H9 (cell line): ENCODE measurements around the gene FANCC. TPM values are rescaled to one million over a fixed set of nuclear protein-coding genes. Genes with fewer than 3 reads are reported as not detected.

ENCODE experiments used
- DNase-seq: peaks from one replicate; pipeline ENCODE4 v3.0.0-alpha.2; 2017
- H2AFZ ChIP-seq: one replicate; pipeline ENCODE4 v1.6.1; 2013; ENCODE audit warnings: mild to moderate bottlenecking, low read length, control low read depth, moderate library complexity
- H2AK5ac ChIP-seq: 2 replicates; pipeline ENCODE4 v1.6.1; 2013; ENCODE audit warnings: low read length, control low read depth, mixed read lengths; ENCODE audit not compliant: insufficient read length
- H2BK120ac ChIP-seq: one replicate; pipeline ENCODE4 v1.6.1; 2013; ENCODE audit warnings: low read depth, mild to moderate bottlenecking, low read length, control low read depth, inconsistent platforms; ENCODE audit not compliant: poor library complexity, severe bottlenecking
- H2BK12ac ChIP-seq: 2 replicates; pipeline ENCODE4 v1.6.1; 2013; ENCODE audit warnings: low read length, control low read depth, mixed read lengths, low read depth; ENCODE audit not compliant: insufficient read length
- H2BK15ac ChIP-seq: 2 replicates; pipeline ENCODE4 v1.6.1; 2013; ENCODE audit warnings: low read depth, low read length, control low read depth
- H2BK20ac ChIP-seq: one replicate; pipeline ENCODE4 v1.6.1; 2013; ENCODE audit warnings: low read depth, mild to moderate bottlenecking, low read length, control low read depth, inconsistent platforms; ENCODE audit not compliant: poor library complexity, severe bottlenecking
- H2BK5ac ChIP-seq: 2 replicates; pipeline ENCODE4 v1.6.1; 2013; ENCODE audit warnings: low read length, control low read depth, mixed read lengths; ENCODE audit not compliant: insufficient read length
- H3K14ac ChIP-seq: 2 replicates; pipeline ENCODE4 v1.6.1; 2013; ENCODE audit warnings: low read length, control low read depth; ENCODE audit not compliant: insufficient read depth
- H3K18ac ChIP-seq: 2 replicates; pipeline ENCODE4 v1.6.1; 2013; ENCODE audit warnings: low read depth, mild to moderate bottlenecking, mixed read lengths, low read length, control low read depth; ENCODE audit not compliant: insufficient read length
- H3K23ac ChIP-seq: 2 replicates; pipeline ENCODE4 v1.6.1; 2013; ENCODE audit warnings: low read length, control low read depth, mixed read lengths, low read depth; ENCODE audit not compliant: insufficient read length
- H3K23me2 ChIP-seq: 2 replicates; pipeline ENCODE4 v1.6.1; 2013; ENCODE audit warnings: low read depth, mild to moderate bottlenecking, mixed read lengths, low read length, control low read depth; ENCODE audit not compliant: insufficient read length, poor library complexity, severe bottlenecking
- H3K27ac ChIP-seq: 2 replicates; pipeline ENCODE4 v1.5.1; 2013; ENCODE audit warnings: low read length, control low read depth, mixed read lengths, low read depth; ENCODE audit not compliant: insufficient read length
- H3K27me3 ChIP-seq: 2 replicates; pipeline ENCODE4 v1.6.1; 2013; ENCODE audit warnings: low read length, control low read depth, inconsistent platforms; ENCODE audit not compliant: insufficient read depth
- H3K4ac ChIP-seq: 2 replicates; pipeline ENCODE4 v1.6.1; 2013; ENCODE audit warnings: low read depth, mild to moderate bottlenecking, control low read depth, inconsistent platforms, low read length, moderate library complexity
- H3K4me1 ChIP-seq: 2 replicates; pipeline ENCODE4 v1.6.1; 2013; ENCODE audit warnings: low read length, control low read depth, inconsistent platforms; ENCODE audit not compliant: insufficient read depth
- H3K4me2 ChIP-seq: 2 replicates; pipeline ENCODE4 v1.6.1; 2013; ENCODE audit warnings: low read length, control low read depth, mixed read lengths; ENCODE audit not compliant: insufficient read length, insufficient read depth
- H3K56ac ChIP-seq: 2 replicates; pipeline ENCODE4 v1.6.1; 2013; ENCODE audit warnings: low read depth, mild to moderate bottlenecking, mixed read lengths, low read length, control low read depth; ENCODE audit not compliant: insufficient read length
- H3K79me1 ChIP-seq: 2 replicates; pipeline ENCODE4 v1.6.1; 2013; ENCODE audit warnings: low read depth, mild to moderate bottlenecking, moderate library complexity, low read length, control low read depth, inconsistent platforms; ENCODE audit not compliant: insufficient read depth, poor library complexity, severe bottlenecking
- H3K79me2 ChIP-seq: 2 replicates; pipeline ENCODE4 v1.6.1; 2013; ENCODE audit warnings: low read length, control low read depth, inconsistent platforms; ENCODE audit not compliant: insufficient read depth
- H3K9ac ChIP-seq: 2 replicates; pipeline ENCODE4 v1.6.1; 2013; ENCODE audit warnings: low read length, control low read depth, mixed read lengths; ENCODE audit not compliant: insufficient read length; ENCODE audit errors: extremely low read depth
- H3K9me3 ChIP-seq: one replicate; pipeline ENCODE4 v1.6.1; 2013; ENCODE audit warnings: low read depth, low read length, inconsistent platforms; ENCODE audit not compliant: control insufficient read depth
- H3T11ph ChIP-seq: one replicate; pipeline ENCODE4 v1.6.1; 2013; ENCODE audit warnings: mild to moderate bottlenecking, low read length, control low read depth, inconsistent platforms
- H4K20me1 ChIP-seq: one replicate; pipeline ENCODE4 v1.6.1; 2013; ENCODE audit not compliant: control insufficient read depth, insufficient read length, insufficient read depth
- H4K5ac ChIP-seq: 2 replicates; pipeline ENCODE4 v1.6.1; 2013; ENCODE audit warnings: low read depth, mild to moderate bottlenecking, mixed read lengths, low read length, control low read depth; ENCODE audit not compliant: insufficient read length
- H4K8ac ChIP-seq: replicated peaks from 2 replicates; pipeline ENCODE4 v1.6.1; 2013; ENCODE audit warnings: low read length, control low read depth, mixed read lengths, low read depth; ENCODE audit not compliant: insufficient read length
- H4K91ac ChIP-seq: 2 replicates; pipeline ENCODE4 v1.6.1; 2013; ENCODE audit warnings: low read depth, mild to moderate bottlenecking, moderate library complexity, mixed read lengths, low read length, control low read depth; ENCODE audit not compliant: insufficient read length
- H3K27ac Mint-ChIP-seq, 3 experiments: 2 replicates in 2 of 3; 3 replicates in 1 of 3; pipeline ENCODE4 v1.8.0; 2020 to 2021; ENCODE audit warnings: mixed read lengths in 3 of 3, mild to moderate bottlenecking in 1 of 3, moderate library complexity in 1 of 3
- H3K27me3 Mint-ChIP-seq: 2 replicates; pipeline ENCODE4 v1.8.0; 2021; ENCODE audit warnings: low read depth, mild to moderate bottlenecking, moderate library complexity, mixed read lengths
- H3K36me3 Mint-ChIP-seq, 3 experiments: 2 replicates in 2 of 3; 3 replicates in 1 of 3; pipeline ENCODE4 v1.8.0; 2020 to 2021; ENCODE audit warnings: low read depth in 3 of 3, mixed read lengths in 3 of 3; ENCODE audit not compliant: insufficient read depth in 1 of 3
- H3K4me1 Mint-ChIP-seq, 2 experiments: 2 replicates each; pipeline ENCODE4 v1.8.0; 2020; ENCODE audit warnings: mixed read lengths in 2 of 2
- H3K4me3 Mint-ChIP-seq, 2 experiments: 2 replicates in 1 of 2; 3 replicates in 1 of 2; pipeline ENCODE4 v1.8.0; 2020 to 2021; ENCODE audit warnings: mild to moderate bottlenecking in 2 of 2, mixed read lengths in 2 of 2, moderate library complexity in 1 of 2
- H3K9me3 Mint-ChIP-seq, 2 experiments: 2 replicates in 1 of 2; 3 replicates in 1 of 2; pipeline ENCODE4 v1.8.0; 2020; ENCODE audit warnings: mild to moderate bottlenecking in 2 of 2, mixed read lengths in 2 of 2, moderate library complexity in 1 of 2
- CTCF ChIP-seq: fragments of 200-600 bp; sonication (generic); conservative IDR thresholded peaks from 3 replicates; pipeline ENCODE4 v1.8.0; 2021; ENCODE audit warnings: antibody characterized with exemption, mild to moderate bottlenecking
- WGBS: extraction: QIAGEN DNeasy Blood & Tissue Kit; methylation state at CpG from one replicate; pipeline ENCODE4 v1.1.7; 2013; ENCODE audit warnings: missing lambda C conversion rate, low lambda C conversion rate, mixed read lengths; ENCODE audit not compliant: insufficient read length; ENCODE audit errors: extremely low coverage; 5-methylcytosine and 5-hydroxymethylcytosine counted together
- total RNA-seq: library from RNA; stranded (reverse); gene quantifications from 2 replicates; pipeline ENCODE4 v1.2.1, GENCODE V29; 2021

FANCC gene
- total RNA-seq, 1 experiment from 2014 or later = 14.6 TPM

GRCh38 chr9:95082401-95083084 is 235.0 kb downstream of the FANCC start:
- H4K91ac ChIP-seq = no peak overlapping the region
- no peak overlapping the region for H2BK5ac ChIP-seq
- no peaks in the 10 kb centered on the region for H3K27me3 ChIP-seq
- no peak overlapping the region for H2BK15ac ChIP-seq
- H4K5ac ChIP-seq = no peak overlapping the region
- H3K27ac ChIP-seq = no peak overlapping the region
- H3K4ac ChIP-seq = no peak overlapping the region
- no peak overlapping the region for H3K4me3 Mint-ChIP-seq
- H3K4me2 ChIP-seq = no peak overlapping the region
- H3K9me3 Mint-ChIP-seq = no peaks in the 10 kb centered on the region
- DNase-seq = no peak
- peaks cover 2% of the 10 kb centered on the region; the same call in 1 of the 2 replicates for H3K79me2 ChIP-seq
- no peak overlapping the region for H3T11ph ChIP-seq
- no peak overlapping the region for H4K8ac ChIP-seq
- H3K4me1 ChIP-seq = no peaks in the 10 kb centered on the region
- H3K56ac ChIP-seq = no peak overlapping the region
- H3K14ac ChIP-seq = no peak overlapping the region
- peaks cover 37 to 38% of the 10 kb centered on the region in 2 experiments for H3K4me1 Mint-ChIP-seq
- no peak overlapping the region for H3K9ac ChIP-seq
- H3K18ac ChIP-seq = no peak overlapping the region
- no peaks in the 10 kb centered on the region; the same call in 1 of the 2 replicates for H3K27me3 Mint-ChIP-seq
- H3K36me3 Mint-ChIP-seq = peaks cover 0 to 10% (median 6%) of the 10 kb centered on the region in 3 experiments; a peak in 5 of 7 replicates
- H2AFZ ChIP-seq = no peak overlapping the region
- H3K27ac Mint-ChIP-seq = peak overlapping the region; percentile 43 to 70 (median 57); a peak in 3 of 7 replicates
- no peak overlapping the region for H2BK20ac ChIP-seq
- no peak overlapping the region for H2BK12ac ChIP-seq
- H3K79me1 ChIP-seq = no peaks in the 10 kb centered on the region
- WGBS = no CpG with 5 or more reads among the region's 18 CpGs
- H2BK120ac ChIP-seq = no peak overlapping the region
- no peaks in the 10 kb centered on the region for H4K20me1 ChIP-seq
- H3K23me2 ChIP-seq = no peaks in the 10 kb centered on the region
- no peak overlapping the region for H2AK5ac ChIP-seq
- no peak for TF ChIP-seq CTCF
- no peaks in the 10 kb centered on the region for H3K9me3 ChIP-seq
- no peak overlapping the region for H3K23ac ChIP-seq
